Astrocyte of the hippocampus (primary cell): ENCODE measurements around the gene MAGIX.

Source experiments
- DNase-seq: peaks from one replicate; pipeline ENCODE4 v3.0.0; 2011; ENCODE audit warnings: low read depth, low spot score

MAGIX gene

GRCh38 chrX:49183701-49184281, 21.2 kb downstream of the MAGIX start:
- no peak for DNase-seq

- DNase-seq, result peak; percentile 92
These were observed 22.0 kb downstream of the MAGIX start for GRCh38 chrX:49184294-49185281.

- DNase-seq, result peak; percentile 65
These were observed 23.8 kb downstream of the MAGIX start, which contains the start of gene PRICKLE3 for GRCh38 chrX:49186125-49187027. Gene PRICKLE3 (minus strand): TSS chrX:49186373. CDS start chrX:49186297, 76 bp downstream.

GRCh38 chrX:49187028-49187394, 24.5 kb downstream of the MAGIX start:
- no peak for DNase-seq

- DNase-seq, result no peak
These were observed 25.0 kb downstream of the MAGIX start for GRCh38 chrX:49187526-49187925.

DNA sequence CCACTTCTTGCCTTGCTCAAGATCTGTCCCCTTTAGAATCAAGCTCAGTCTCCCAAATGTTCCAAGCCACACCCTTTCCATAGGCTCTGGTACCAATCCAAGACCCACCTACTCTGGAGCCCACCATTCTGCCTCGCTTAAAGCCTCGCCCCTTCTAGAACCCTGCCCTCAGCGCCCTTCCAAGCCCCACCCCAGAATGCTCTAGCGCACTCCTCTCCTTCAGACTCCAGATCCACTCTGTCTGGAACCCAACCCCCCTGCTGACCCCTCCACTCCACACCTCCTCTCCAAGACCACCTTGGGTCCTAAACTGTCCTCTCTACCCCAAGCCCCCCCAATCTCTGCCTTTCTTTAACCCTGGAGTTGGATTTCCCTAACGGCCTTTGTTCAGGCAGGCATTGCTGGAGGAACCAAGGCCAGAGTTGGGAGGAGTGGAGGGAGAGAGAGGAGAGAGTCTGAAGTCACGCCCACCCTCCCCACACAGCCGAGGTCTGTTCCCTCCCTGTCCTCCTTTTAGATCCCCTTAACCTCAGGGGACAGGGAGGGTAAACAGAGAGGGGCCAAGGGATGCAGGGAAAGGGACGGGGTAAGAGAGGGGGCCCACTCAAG, 26.0 kb downstream of the MAGIX start:
- DNase-seq, result no peak

DNA sequence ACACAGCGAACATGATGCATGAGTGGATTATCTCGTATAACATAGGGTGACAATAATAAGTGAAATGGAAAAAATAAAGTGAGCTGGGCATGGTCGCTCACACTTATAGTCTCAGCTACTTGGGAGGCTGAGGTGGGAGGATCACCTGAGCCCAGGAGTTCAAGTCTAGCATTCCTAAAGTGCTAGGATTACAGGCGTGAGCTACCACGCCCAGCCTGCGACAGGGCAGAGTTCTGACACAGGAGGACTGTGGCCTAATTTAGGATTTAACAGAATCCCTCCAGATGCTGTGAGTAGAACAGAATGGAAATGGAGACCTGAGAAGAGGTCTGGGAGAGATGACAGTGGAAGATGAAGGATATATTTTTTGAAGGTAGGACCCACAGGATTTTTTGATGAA, 27.0 kb downstream of the MAGIX start:
- no peak for DNase-seq

DNA sequence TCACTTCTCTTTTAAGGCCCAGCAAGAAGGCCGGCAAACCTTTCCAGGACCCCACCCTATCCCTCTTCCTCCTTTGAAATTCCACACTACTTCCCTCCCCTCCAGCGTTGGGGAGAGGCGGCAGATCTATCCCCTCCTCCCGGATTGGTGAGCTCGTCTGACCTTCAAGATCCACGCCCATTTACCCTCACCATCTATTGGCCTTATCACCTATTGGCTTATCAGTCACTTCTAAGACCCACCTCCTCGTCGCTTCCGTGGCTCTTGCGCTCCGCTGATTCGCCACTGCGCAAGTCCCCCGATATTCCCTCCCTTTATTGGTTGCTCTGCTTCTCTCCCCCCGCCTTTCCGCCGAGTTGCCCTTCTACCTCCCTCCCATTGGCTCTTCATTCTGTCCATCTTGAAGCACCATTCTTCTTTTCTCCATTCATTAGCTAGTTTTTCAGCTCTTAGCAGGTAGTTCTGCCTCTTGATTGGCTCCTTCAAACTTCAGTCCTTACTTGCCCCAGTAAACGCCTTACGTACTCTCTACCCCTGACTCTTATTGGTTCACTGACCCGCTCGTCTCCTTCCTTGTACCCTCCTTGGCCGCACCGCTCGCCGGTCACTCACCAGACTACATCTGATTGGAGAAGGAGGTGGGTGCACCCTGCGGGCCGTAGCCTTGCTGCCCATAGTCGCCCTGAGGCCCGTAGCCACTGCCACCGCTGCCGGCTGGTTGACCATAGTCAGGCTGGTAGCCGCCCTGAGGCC, 28.4 kb downstream of the MAGIX start:
- peak; percentile 97 for DNase-seq

DNA sequence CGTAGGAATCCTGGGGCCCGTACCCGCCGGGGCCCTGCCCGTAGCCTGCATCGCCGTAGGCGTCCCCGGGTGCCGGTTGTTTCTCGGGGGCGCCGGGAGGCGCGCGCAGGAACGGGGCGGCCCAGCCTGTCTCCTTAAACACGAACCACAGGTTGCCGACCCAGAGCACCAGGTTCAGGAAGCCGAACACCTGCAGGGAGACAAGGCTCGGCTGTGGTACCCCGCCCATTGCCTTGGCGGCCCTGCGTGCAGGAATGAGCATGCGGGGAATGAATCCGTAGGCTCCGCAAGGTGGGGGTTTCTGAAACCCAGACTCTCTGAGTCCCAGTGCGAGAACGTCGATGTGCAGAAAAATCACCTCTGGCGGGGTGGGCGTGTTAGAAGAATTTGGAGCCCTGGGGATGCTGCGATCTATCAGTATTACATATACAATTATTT, 29.0 kb downstream of the MAGIX start:
- DNase-seq, result no peak

- DNase-seq, result peak; percentile 31
These were observed 30.3 kb downstream of the MAGIX start for GRCh38 chrX:49192722-49193328.

GRCh38 chrX:49193542-49193964, 31.0 kb downstream of the MAGIX start:
- DNase-seq, result no peak

- DNase-seq, result no peak
These were observed 35.1 kb downstream of the MAGIX start for GRCh38 chrX:49197543-49198087.

- no peak for DNase-seq
These were observed 36.2 kb downstream of the MAGIX start for GRCh38 chrX:49198540-49199314.

DNA sequence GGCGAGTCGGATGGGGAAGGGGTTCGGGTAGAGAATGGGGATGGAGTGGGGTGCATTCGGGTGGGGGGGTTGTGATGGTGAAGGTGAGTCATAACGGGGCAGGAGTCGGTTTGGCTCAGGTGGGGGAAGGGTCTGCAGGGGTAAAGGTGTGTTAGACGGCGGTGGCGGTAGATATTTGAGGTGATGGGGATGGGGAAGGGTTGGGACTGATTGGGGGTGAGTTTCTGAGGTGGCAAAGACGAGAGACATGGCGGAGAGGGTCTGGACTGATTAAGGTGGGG, 36.7 kb downstream of the MAGIX start:
- no peak for DNase-seq

GRCh38 chrX:49199906-49200771, 37.6 kb downstream of the MAGIX start, which contains the start of gene SYP:
Gene SYP (minus strand): TSS chrX:49200193. CDS start chrX:49200186, 7 bp downstream.
- peak; percentile 93 for DNase-seq

GRCh38 chrX:49202022-49202421, 39.5 kb downstream of the MAGIX start:
- no peak for DNase-seq

- no peak for DNase-seq
These were observed 41.0 kb downstream of the MAGIX start for GRCh38 chrX:49203536-49203935.

DNA sequence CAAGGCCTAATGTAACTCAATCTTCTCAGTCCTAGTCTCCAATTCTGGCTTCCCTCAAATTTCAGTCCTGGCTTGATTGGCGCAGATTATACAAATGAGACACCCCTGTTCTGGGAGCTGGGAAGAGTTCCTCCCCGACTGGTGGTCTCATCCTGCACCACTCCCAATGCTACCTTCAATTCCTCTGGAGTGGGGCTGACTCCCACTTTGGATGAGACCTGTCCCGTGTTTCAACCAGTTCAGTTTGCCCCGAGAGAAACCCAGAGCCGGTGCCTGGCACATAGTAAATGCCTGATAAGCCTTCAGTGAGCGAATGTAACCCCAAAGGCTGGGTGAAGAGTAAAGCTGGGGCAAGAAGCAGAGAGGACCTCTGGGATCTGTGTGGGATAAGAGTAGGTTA, 41.5 kb downstream of the MAGIX start:
- DNase-seq, result no peak
